Thoracic aorta (tissue), 2 donors: ENCODE results near the gene LEO1. TPM values are rescaled to one million over a fixed set of nuclear protein-coding genes. Genes with fewer than 3 reads are reported as not detected.
A peak's percentile ranks its signal among the peaks of the same experiment; 100 is the strongest.

Experiments used
- ATAC-seq: fragments of 150-250 bp; one replicate; pipeline ENCODE4 v1.8.0; 2017; ENCODE audit warnings: low read depth; ENCODE audit not compliant: insufficient number of reproducible peaks, low FRiP score
- DNase-seq: peaks from one replicate; pipeline ENCODE4 v3.0.0-alpha.2; 2020; ENCODE audit warnings: low spot score
- H3K27ac ChIP-seq, 2 donors: fragments of 200-600 bp; sonication (generic); 1 replicate in 1 of 2; 2 replicates in 1 of 2; pipeline ENCODE4 v1.5.1; 2016; ENCODE audit warnings: mild to moderate bottlenecking in 2 of 2, moderate library complexity in 2 of 2
- H3K27me3 ChIP-seq: fragments of 200-600 bp; sonication (generic); replicated peaks from 2 replicates; pipeline ENCODE4 v1.6.0; 2016; ENCODE audit warnings: mild to moderate bottlenecking; ENCODE audit not compliant: insufficient read depth
- H3K36me3 ChIP-seq: fragments of 200-600 bp; sonication (generic); one replicate; pipeline ENCODE4 v1.5.1; 2016
- H3K4me1 ChIP-seq, 2 donors: fragments of 200-600 bp; sonication (generic); 1 replicate in 1 of 2; 2 replicates in 1 of 2; pipeline versions ENCODE4 v1.5.1 to v1.6.0; 2016; ENCODE audit warnings: low read depth in 2 of 2, mild to moderate bottlenecking in 1 of 2; ENCODE audit not compliant: control insufficient read depth in 1 of 2
- H3K4me3 ChIP-seq: fragments of 200-600 bp; sonication (generic); 2 replicates; pipeline ENCODE4 v1.5.1; 2016; ENCODE audit warnings: mild to moderate bottlenecking
- H3K9me3 ChIP-seq: fragments of 200-600 bp; sonication (generic); 2 replicates; pipeline ENCODE4 v1.5.1; 2016
- CTCF ChIP-seq: fragments of 200-600 bp; sonication (generic); IDR thresholded peaks from one replicate; pipeline ENCODE4 v1.5.1; 2019; ENCODE audit warnings: antibody characterized with exemption
- total RNA-seq, 2 donors: library from RNA; depleted of rRNA; stranded (reverse); fragments of >200 nt; gene quantifications; one replicate each; pipeline versions ENCODE4 v1.1.0 to v1.2.3, GENCODE V29; 2016

Gene LEO1
- total RNA-seq, 2 donors from 2014 or later: 10.8 to 12.7 TPM

GRCh38 chr15:52002351-52002750, 30.8 kb upstream of the LEO1 start:
- ATAC-seq: no peak
- no peak overlapping the region for H3K4me3 ChIP-seq
- TF ChIP-seq CTCF: no peak

GRCh38 chr15:51992953-51993352, 21.4 kb upstream of the LEO1 start:
- Histone ChIP-seq H3K4me1 (no peaks in the 10 kb centered on the region), H3K9me3 (no peaks in the 10 kb centered on the region), H3K36me3 (no peaks in the 10 kb centered on the region), H3K27ac (no peak overlapping the region), H3K27me3 (no peaks in the 10 kb centered on the region), H3K4me3 (no peak overlapping the region)
- no peak for ATAC-seq
- TF ChIP-seq CTCF: no peak
- DNase-seq: no peak

More at GRCh38 chr15:52002351-52002750, 30.8 kb upstream of the LEO1 start:
- DNase-seq: no peak
- no peaks in the 10 kb centered on the region for H3K27me3 ChIP-seq
- H3K9me3 ChIP-seq: no peaks in the 10 kb centered on the region
- H3K27ac ChIP-seq: no peak overlapping the region
- no peaks in the 10 kb centered on the region for H3K36me3 ChIP-seq
- H3K4me1 ChIP-seq: no peaks in the 10 kb centered on the region

- H3K36me3 ChIP-seq: no peaks in the 10 kb centered on the region
- H3K4me3 ChIP-seq: no peak overlapping the region
- TF ChIP-seq CTCF: no peak
- no peak overlapping the region for H3K27ac ChIP-seq
- no peak for ATAC-seq
- H3K9me3 ChIP-seq: no peaks in the 10 kb centered on the region
- no peaks in the 10 kb centered on the region for H3K27me3 ChIP-seq
- H3K4me1 ChIP-seq: no peaks in the 10 kb centered on the region
- no peak for DNase-seq
These were observed 19.6 kb upstream of the LEO1 start for GRCh38 chr15:51991141-51991540.

GRCh38 chr15:51982770-51983103, 11.2 kb upstream of the LEO1 start:
- Histone ChIP-seq H3K27me3 (no peaks in the 10 kb centered on the region), H3K27ac (no peak overlapping the region), H3K9me3 (no peaks in the 10 kb centered on the region), H3K4me1 (peaks cover 9% of the 10 kb centered on the region in 2 donors), H3K36me3 (no peaks in the 10 kb centered on the region), H3K4me3 (no peak overlapping the region)
- ATAC-seq (no peak), DNase-seq (no peak)
- TF ChIP-seq CTCF: no peak

GRCh38 chr15:51982013-51982769, 10.6 kb upstream of the LEO1 start:
- H3K36me3 ChIP-seq: no peaks in the 10 kb centered on the region
- no peak for DNase-seq

More at GRCh38 chr15:51982013-51982769, 10.6 kb upstream of the LEO1 start:
- Histone ChIP-seq H3K9me3 (no peaks in the 10 kb centered on the region), H3K4me1 (peaks cover 9% of the 10 kb centered on the region in 2 donors), H3K27me3 (no peaks in the 10 kb centered on the region), H3K4me3 (peak overlapping the region; percentile 48), H3K27ac (peak overlapping the region in 1 of 2 donors; percentile 38)
- ATAC-seq: no peak
- no peak for TF ChIP-seq CTCF
